GM06990 (cell line): Measurements from ENCODE around the gene LHFPL6.

ENCODE experiments used
- DNase-seq: peaks from one replicate; pipeline ENCODE4 v3.0.0-alpha.2; 2011; ENCODE audit not compliant: insufficient read length; ENCODE audit errors: extremely low read depth
- H3K27me3 ChIP-seq: replicated peaks from 2 replicates; pipeline ENCODE4 v1.6.0; 2011; ENCODE audit warnings: low read length; ENCODE audit not compliant: control insufficient read depth, insufficient read depth
- H3K36me3 ChIP-seq: 2 replicates; pipeline ENCODE4 v1.5.1; 2011; ENCODE audit warnings: low read length; ENCODE audit not compliant: control insufficient read depth, insufficient read depth
- H3K4me3 ChIP-seq: replicated peaks from 2 replicates; pipeline ENCODE4 v1.5.1; 2011; ENCODE audit warnings: low read depth, mild to moderate bottlenecking, control low read depth, low read length
- TF ChIP-seq, protein P1 (sequence below): IDR thresholded peaks from 2 replicates; pipeline ENCODE4 v1.5.1; 2011; ENCODE audit warnings: low read length, control low read depth, mild to moderate bottlenecking, inconsistent platforms; ENCODE audit not compliant: insufficient read depth, poor library complexity, severe bottlenecking

Gene LHFPL6

GRCh38 chr13:39557285-39557955 is 45.6 kb downstream of the LHFPL6 start:
- Histone ChIP-seq H3K27me3 (no peaks in the 10 kb centered on the region), H3K36me3 (no peaks in the 10 kb centered on the region), H3K4me3 (no peak overlapping the region)
- no peak for DNase-seq
- TF ChIP-seq, protein P1, sequence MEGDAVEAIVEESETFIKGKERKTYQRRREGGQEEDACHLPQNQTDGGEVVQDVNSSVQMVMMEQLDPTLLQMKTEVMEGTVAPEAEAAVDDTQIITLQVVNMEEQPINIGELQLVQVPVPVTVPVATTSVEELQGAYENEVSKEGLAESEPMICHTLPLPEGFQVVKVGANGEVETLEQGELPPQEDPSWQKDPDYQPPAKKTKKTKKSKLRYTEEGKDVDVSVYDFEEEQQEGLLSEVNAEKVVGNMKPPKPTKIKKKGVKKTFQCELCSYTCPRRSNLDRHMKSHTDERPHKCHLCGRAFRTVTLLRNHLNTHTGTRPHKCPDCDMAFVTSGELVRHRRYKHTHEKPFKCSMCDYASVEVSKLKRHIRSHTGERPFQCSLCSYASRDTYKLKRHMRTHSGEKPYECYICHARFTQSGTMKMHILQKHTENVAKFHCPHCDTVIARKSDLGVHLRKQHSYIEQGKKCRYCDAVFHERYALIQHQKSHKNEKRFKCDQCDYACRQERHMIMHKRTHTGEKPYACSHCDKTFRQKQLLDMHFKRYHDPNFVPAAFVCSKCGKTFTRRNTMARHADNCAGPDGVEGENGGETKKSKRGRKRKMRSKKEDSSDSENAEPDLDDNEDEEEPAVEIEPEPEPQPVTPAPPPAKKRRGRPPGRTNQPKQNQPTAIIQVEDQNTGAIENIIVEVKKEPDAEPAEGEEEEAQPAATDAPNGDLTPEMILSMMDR = no peak

DNA sequence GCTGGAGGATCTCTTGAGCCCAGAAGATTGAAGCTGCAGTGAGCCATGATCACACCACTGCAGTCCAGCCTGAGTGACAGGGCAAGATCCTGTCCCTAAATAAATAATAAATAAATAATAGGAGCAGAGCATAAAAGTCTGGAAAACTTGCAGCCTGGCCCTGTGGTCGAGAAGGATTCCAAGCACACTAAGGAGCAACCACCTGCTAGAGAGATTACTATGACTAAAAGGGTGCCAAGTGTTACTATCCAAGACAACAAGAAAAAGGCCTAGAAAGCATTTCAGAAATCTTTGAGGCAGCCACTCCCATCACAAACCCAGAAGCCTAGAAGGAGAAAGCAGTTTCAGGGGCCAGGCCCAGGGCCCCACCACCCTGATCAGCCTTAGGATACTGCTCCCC is 46.1 kb downstream of the LHFPL6 start:
- Histone ChIP-seq H3K36me3 (no peaks in the 10 kb centered on the region), H3K27me3 (no peaks in the 10 kb centered on the region), H3K4me3 (no peak overlapping the region)
- no peak for DNase-seq
- TF ChIP-seq, protein P1 = no peak

- DNase-seq = no peak
- TF ChIP-seq, protein P1 = no peak
- Histone ChIP-seq H3K27me3 (no peaks in the 10 kb centered on the region), H3K36me3 (no peaks in the 10 kb centered on the region), H3K4me3 (no peak overlapping the region)
Measured at GRCh38 chr13:39554371-39554770, 48.6 kb downstream of the LHFPL6 start.

DNA sequence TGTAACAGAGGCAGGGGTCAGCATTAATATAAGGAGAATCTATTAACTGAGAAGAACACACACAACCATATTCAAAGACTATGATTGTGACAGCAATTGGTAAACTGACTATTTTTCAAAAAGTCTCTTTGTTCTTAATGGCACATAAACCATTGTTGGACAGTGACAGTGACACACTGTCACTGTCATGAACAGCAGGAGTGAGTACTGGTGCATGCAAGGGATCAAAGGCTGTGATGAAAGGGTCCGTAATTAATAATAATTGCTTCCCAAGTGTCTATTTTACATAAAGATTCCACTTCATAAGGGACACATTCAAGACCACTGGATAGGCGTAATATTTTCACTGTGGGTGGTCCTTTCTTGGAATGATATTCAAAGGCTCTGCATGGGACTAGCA is 50.7 kb downstream of the LHFPL6 start:
- no peak for DNase-seq
- Histone ChIP-seq H3K27me3 (no peaks in the 10 kb centered on the region), H3K4me3 (no peak overlapping the region), H3K36me3 (no peaks in the 10 kb centered on the region)
- TF ChIP-seq, protein P1 = no peak

GRCh38 chr13:39550931-39551330 is 52.1 kb downstream of the LHFPL6 start:
- TF ChIP-seq, protein P1 = no peak
- no peak for DNase-seq
- no peaks in the 10 kb centered on the region for H3K36me3 ChIP-seq
- H3K4me3 ChIP-seq = no peak overlapping the region
- no peaks in the 10 kb centered on the region for H3K27me3 ChIP-seq

DNA sequence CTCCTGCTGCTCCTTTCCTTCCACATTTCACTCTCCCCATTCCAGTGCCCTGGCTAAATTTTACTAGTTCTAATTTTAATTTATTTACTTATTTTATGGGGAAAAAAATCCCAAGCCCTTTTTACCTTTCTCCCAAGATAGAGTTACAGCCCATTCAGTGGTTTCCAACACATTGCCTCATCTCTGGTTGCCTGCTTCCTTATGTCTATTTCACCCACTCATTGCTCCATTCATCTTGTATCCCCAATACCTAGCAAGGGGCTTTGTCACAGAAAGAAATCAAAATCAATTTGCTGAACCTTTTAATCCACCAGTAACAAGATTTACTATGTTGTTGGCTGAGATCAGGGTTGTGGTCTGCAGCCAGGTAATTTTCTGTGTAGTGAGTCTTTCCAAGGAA is 55.9 kb downstream of the LHFPL6 start:
- DNase-seq = no peak
- Histone ChIP-seq H3K27me3 (no peaks in the 10 kb centered on the region), H3K4me3 (no peak overlapping the region), H3K36me3 (no peaks in the 10 kb centered on the region)
- TF ChIP-seq, protein P1 = no peak
